Measurements from ENCODE around the gene DCANP1. TPM values are rescaled to one million over a fixed set of nuclear protein-coding genes. Genes with fewer than 3 reads are reported as not detected.

DCANP1 gene
- total RNA-seq, 4 donors from 2014 or later: 0.26 TPM; not detected in 3

DNA sequence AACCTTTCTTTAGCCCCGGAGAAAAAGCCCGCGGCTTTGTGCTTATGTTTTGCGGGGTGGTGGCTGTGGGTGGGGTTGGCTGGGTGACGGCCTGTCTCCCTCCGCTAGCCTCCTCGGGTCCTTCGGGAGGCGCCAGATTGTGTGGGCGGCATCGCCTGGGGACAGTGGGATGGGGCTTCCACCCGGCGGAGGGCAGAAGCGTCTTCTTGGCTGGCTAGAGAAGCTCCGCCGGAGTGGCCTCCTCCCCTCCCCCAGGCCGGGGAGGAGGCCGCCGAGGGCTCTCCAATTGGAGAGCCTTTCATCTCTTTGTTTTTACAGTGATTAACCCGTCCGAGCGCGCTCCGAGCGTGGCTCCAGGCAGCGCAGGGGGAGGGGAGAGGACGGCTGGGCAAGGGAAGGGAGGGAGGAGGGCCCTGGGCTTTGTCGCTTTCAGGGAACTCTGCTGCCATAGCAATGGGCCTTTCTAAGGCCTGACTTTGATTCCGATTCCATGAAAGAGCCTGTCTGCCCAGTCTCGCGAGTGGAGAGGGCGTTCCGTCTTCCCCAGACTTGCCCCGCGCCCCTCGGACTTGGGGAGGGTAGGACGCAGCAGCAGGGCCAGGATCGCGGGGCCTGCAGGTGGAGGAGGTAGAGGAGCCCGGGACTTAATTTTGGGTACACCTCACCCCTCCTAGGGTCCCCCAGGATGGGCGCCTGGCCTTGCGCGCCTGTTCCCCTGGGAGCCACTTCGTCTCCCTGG is 41.7 kb upstream of the DCANP1 start:
- WGBS: 12% methylated on average over 5 of the region's 44 CpGs
- TF ChIP-seq POLR2AphosphoS5 (IDR thresholded peaks at IDR 0.05) (no peak), EP300 (IDR thresholded peaks at IDR 0.05) (no peak), POLR2A (IDR thresholded peaks at IDR 0.05; ENCODE audit: low read depth) (no peak), CTCF (IDR thresholded peaks at IDR 0.05) (no peak)
- H3K4me1 ChIP-seq: peaks cover 21 to 35% (median 26%) of the 10 kb centered on the region in 4 donors
- H3K27me3 ChIP-seq: peaks cover 0 to 92% (median 34%) of the 10 kb centered on the region in 4 donors
- H3K4me3 ChIP-seq: peak overlapping the region; percentile 45 to 54 (median 48)
- intact Hi-C loops (cut with DNase I): no loop called here
- DNase-seq (ENCODE audit: extremely low spot score): no peak
- no peaks in the 10 kb centered on the region for H3K9me3 ChIP-seq
- H3K27ac ChIP-seq (replicated peaks in 1 of 4): no peak overlapping the region
- H3K36me3 ChIP-seq: no peaks in the 10 kb centered on the region

DNA sequence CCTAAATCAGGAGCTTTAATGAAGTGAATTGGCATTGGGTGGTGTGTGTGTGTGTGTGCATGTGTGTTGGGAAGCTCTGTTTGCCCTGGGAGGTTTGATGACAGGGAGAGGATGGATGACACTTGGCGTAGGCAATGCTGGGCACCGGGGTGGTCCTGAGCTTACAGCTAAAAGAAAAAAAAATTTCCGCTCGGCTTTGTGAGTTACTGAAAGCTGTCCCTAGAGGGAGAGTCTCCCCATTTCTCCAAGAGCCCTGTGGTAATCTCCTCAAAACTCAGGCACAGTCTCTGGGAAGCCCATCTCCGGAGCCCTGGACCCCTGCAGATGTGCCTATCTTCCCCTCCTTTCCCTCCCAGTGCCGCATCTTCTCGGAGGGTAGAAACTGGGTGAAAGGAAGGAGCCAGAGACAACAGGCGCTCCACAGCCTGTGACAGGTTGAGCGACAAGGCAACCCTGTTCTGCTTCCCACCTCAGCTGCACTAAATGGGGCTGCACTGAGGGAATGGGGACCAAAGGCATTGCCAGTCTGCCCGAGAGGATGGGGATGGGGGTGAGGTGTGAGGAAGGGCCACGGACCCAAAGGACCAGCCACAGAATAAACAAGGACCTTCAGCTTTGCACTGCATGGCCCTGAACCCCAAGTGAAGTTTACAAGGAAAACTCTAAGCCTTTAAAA is 40.8 kb upstream of the DCANP1 start:
- H3K9me3 ChIP-seq: no peaks in the 10 kb centered on the region
- TF ChIP-seq EP300 (IDR thresholded peaks at IDR 0.05) (no peak), POLR2AphosphoS5 (IDR thresholded peaks at IDR 0.05) (no peak), POLR2A (IDR thresholded peaks at IDR 0.05; ENCODE audit: low read depth) (no peak), CTCF (IDR thresholded peaks at IDR 0.05) (no peak)
- peak overlapping the region in 2 of 4 donors; percentile 45 to 49 for H3K4me3 ChIP-seq
- peaks cover 0 to 85% (median 34%) of the 10 kb centered on the region in 4 donors for H3K27me3 ChIP-seq
- no peaks in the 10 kb centered on the region for H3K36me3 ChIP-seq
- H3K4me1 ChIP-seq: peaks cover 21 to 35% (median 26%) of the 10 kb centered on the region in 4 donors
- no peak overlapping the region for H3K27ac ChIP-seq (replicated peaks in 1 of 4)
- intact Hi-C loops (cut with DNase I): no loop called here
- DNase-seq (ENCODE audit: extremely low spot score): no peak
- 27% methylated on average over 11 of the region's 11 CpGs for WGBS

GRCh38 chr5:135487037-135487395 is 39.9 kb upstream of the DCANP1 start:
- 63% methylated on average over 1 of the region's 1 CpG for WGBS
- H3K4me3 ChIP-seq: no peak overlapping the region
- no peaks in the 10 kb centered on the region for H3K36me3 ChIP-seq
- TF ChIP-seq CTCF (IDR thresholded peaks at IDR 0.05): no peak
- TF ChIP-seq POLR2AphosphoS5 (IDR thresholded peaks at IDR 0.05): no peak
- no peak for TF ChIP-seq EP300 (IDR thresholded peaks at IDR 0.05)
- no peak for TF ChIP-seq POLR2A (IDR thresholded peaks at IDR 0.05; ENCODE audit: low read depth)
- peaks cover 0 to 81% (median 34%) of the 10 kb centered on the region in 4 donors for H3K27me3 ChIP-seq
- no peaks in the 10 kb centered on the region for H3K9me3 ChIP-seq
- H3K27ac ChIP-seq (replicated peaks in 1 of 4): no peak overlapping the region
- intact Hi-C loops (cut with DNase I): no loop called here
- H3K4me1 ChIP-seq: peaks cover 21 to 35% (median 26%) of the 10 kb centered on the region in 4 donors
- no peak for DNase-seq (ENCODE audit: extremely low spot score)

- WGBS: 84% methylated on average over 13 of the region's 13 CpGs
- intact Hi-C loops (cut with DNase I): no loop called here
- Histone ChIP-seq H3K27ac (replicated peaks in 1 of 4) (no peak overlapping the region), H3K27me3 (peaks cover 0 to 75% (median 28%) of the 10 kb centered on the region in 4 donors), H3K4me1 (peaks cover 21 to 32% (median 26%) of the 10 kb centered on the region in 4 donors), H3K9me3 (no peaks in the 10 kb centered on the region), H3K4me3 (no peak overlapping the region), H3K36me3 (no peaks in the 10 kb centered on the region)
- no peak for DNase-seq (ENCODE audit: extremely low spot score)
- TF ChIP-seq EP300 (IDR thresholded peaks at IDR 0.05) (no peak), CTCF (IDR thresholded peaks at IDR 0.05) (no peak), POLR2AphosphoS5 (IDR thresholded peaks at IDR 0.05) (no peak)
Observed at GRCh38 chr5:135486131-135487036, 39.2 kb upstream of the DCANP1 start.

All from esophagus muscularis mucosa (tissue), 4 donors.